Cardiac muscle cell (in vitro differentiated cells and primary cell): ENCODE measurements around the gene CDSN. TPM values are rescaled to one million over a fixed set of nuclear protein-coding genes. Genes with fewer than 3 reads are reported as not detected.

Source experiments
- DNase-seq, 2 donors: peaks; one replicate each; pipeline versions ENCODE4 v3.0.0 to v3.0.0-alpha.2; 2010 to 2017; ENCODE audit warnings: low read depth in 1 of 2, low spot score in 1 of 2
- H3K27ac ChIP-seq: fragments of 200-600 bp; sonication (generic); 2 replicates; pipeline ENCODE4 v1.5.1; 2016
- H3K27me3 ChIP-seq: fragments of 200-600 bp; sonication (generic); 2 replicates; pipeline ENCODE4 v1.6.0; 2016; ENCODE audit warnings: control low read depth
- H3K36me3 ChIP-seq: fragments of 200-600 bp; sonication (generic); 2 replicates; pipeline ENCODE4 v1.5.1; 2016; ENCODE audit warnings: control low read depth
- H3K4me1 ChIP-seq: fragments of 200-600 bp; sonication (generic); 2 replicates; pipeline ENCODE4 v1.8.1; 2017; ENCODE audit warnings: low read depth, mild to moderate bottlenecking, mixed run types
- H3K4me3 ChIP-seq: fragments of 200-600 bp; sonication (generic); 2 replicates; pipeline ENCODE4 v1.5.1; 2016; ENCODE audit warnings: mild to moderate bottlenecking
- H3K9me3 ChIP-seq: fragments of 200-600 bp; sonication (generic); 2 replicates; pipeline ENCODE4 v1.5.1; 2017; ENCODE audit warnings: low read depth, mild to moderate bottlenecking, control low read depth
- polyA plus RNA-seq: library from polyadenylated mRNA; unstranded; fragments of >200 nt; fragmentation: Nextera tagmentation; extraction: Ambion mirVana; gene quantifications from 2 replicates; pipeline ENCODE4 v1.2.1, GENCODE V29; 2016
- total RNA-seq: library from RNA; depleted of rRNA; stranded (reverse); fragments of >200 nt; gene quantifications from 2 replicates; pipeline ENCODE4 v1.2.3, GENCODE V29; 2016
- TF ChIP-seq, protein P1 (sequence below): IDR thresholded peaks from 2 replicates; pipeline ENCODE4 v1.5.1; 2012; ENCODE audit warnings: low read depth, mild to moderate bottlenecking, low read length

Gene CDSN
- total and polyA plus RNA-seq, 2 experiments from 2014 or later, result not detected

DNA sequence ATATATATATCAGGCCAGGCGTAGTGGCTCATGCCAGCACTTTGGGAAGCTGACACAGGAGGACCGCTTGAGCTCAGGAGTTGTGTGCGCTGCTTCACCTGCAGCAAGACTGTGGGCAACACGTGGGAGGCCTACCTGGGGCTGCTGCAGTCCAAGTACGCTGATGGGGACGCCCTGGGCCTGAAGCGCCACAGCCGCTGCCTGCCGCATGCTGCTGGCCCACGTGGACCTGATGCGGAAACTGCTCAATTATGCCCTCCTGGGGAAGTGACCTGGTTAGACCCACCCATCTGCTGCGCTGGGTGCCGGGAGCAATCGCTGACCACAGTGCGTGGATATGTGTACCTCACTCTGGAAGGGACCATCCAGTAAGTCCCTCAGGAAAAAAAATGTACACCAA, 20.4 kb upstream of the CDSN start:
- H3K27ac ChIP-seq, result no peak overlapping the region
- no peak overlapping the region for H3K4me3 ChIP-seq
- H3K36me3 ChIP-seq, result no peaks in the 10 kb centered on the region
- DNase-seq, result no peak
- H3K4me1 ChIP-seq, result no peaks in the 10 kb centered on the region
- H3K27me3 ChIP-seq, result no peaks in the 10 kb centered on the region
- TF ChIP-seq, protein P1, sequence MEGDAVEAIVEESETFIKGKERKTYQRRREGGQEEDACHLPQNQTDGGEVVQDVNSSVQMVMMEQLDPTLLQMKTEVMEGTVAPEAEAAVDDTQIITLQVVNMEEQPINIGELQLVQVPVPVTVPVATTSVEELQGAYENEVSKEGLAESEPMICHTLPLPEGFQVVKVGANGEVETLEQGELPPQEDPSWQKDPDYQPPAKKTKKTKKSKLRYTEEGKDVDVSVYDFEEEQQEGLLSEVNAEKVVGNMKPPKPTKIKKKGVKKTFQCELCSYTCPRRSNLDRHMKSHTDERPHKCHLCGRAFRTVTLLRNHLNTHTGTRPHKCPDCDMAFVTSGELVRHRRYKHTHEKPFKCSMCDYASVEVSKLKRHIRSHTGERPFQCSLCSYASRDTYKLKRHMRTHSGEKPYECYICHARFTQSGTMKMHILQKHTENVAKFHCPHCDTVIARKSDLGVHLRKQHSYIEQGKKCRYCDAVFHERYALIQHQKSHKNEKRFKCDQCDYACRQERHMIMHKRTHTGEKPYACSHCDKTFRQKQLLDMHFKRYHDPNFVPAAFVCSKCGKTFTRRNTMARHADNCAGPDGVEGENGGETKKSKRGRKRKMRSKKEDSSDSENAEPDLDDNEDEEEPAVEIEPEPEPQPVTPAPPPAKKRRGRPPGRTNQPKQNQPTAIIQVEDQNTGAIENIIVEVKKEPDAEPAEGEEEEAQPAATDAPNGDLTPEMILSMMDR, result no peak
- H3K9me3 ChIP-seq, result no peaks in the 10 kb centered on the region

DNA sequence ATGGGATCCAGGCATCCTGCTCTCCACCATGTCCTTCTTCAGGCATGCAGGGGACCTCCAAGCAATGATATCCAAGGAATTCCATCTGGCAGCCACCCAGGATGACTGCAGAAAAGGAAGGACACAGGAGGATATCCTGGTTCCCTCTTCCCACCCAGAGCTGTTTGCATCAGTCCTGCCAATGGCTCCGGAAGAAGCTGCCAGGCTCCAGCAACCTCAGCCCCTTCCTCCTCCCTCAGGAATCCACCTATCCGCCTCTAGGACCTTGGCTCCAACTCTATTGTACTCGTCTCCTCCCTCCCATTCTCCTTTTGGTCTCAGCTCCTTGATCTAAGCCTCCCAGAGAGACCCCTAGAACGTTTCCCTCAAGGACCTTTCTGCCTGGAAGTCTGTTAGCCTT, 19.4 kb upstream of the CDSN start:
- H3K36me3 ChIP-seq, result no peaks in the 10 kb centered on the region
- TF ChIP-seq, protein P1, result no peak
- H3K27ac ChIP-seq, result no peak overlapping the region
- peak in 1 of 2 donors; percentile 79 for DNase-seq
- no peak overlapping the region for H3K4me3 ChIP-seq
- no peaks in the 10 kb centered on the region for H3K9me3 ChIP-seq
- H3K4me1 ChIP-seq, result no peaks in the 10 kb centered on the region
- H3K27me3 ChIP-seq, result no peaks in the 10 kb centered on the region

GRCh38 chr6:31138982-31139381, 18.7 kb upstream of the CDSN start, which contains the start of gene PSORS1C2:
Gene PSORS1C2 (minus strand): TSS chr6:31139066. CDS start chr6:31139026, 40 bp downstream.
- H3K4me1 ChIP-seq, result no peaks in the 10 kb centered on the region
- H3K27me3 ChIP-seq, result no peaks in the 10 kb centered on the region
- H3K36me3 ChIP-seq, result no peaks in the 10 kb centered on the region
- DNase-seq, result no peak
- H3K9me3 ChIP-seq, result no peaks in the 10 kb centered on the region
- TF ChIP-seq, protein P1, result no peak
- no peak within 1 kb of the TSS for H3K27ac ChIP-seq
- H3K4me3 ChIP-seq, result no peak within 1 kb of the TSS

- no peak for DNase-seq
- H3K4me1 ChIP-seq, result no peaks in the 10 kb centered on the region
- TF ChIP-seq, protein P1, result no peak
- no peak overlapping the region for H3K4me3 ChIP-seq
- H3K27me3 ChIP-seq, result no peaks in the 10 kb centered on the region
- no peaks in the 10 kb centered on the region for H3K9me3 ChIP-seq
- no peak overlapping the region for H3K27ac ChIP-seq
- H3K36me3 ChIP-seq, result no peaks in the 10 kb centered on the region
Observed at GRCh38 chr6:31135710-31136109, 15.5 kb upstream of the CDSN start.

GRCh38 chr6:31132806-31133205, 12.6 kb upstream of the CDSN start:
- Histone ChIP-seq H3K36me3 (no peaks in the 10 kb centered on the region), H3K27me3 (peaks cover 8% of the 10 kb centered on the region), H3K27ac (no peak overlapping the region), H3K9me3 (no peaks in the 10 kb centered on the region), H3K4me3 (no peak overlapping the region), H3K4me1 (no peaks in the 10 kb centered on the region)
- TF ChIP-seq, protein P1, result no peak
- no peak for DNase-seq

GRCh38 chr6:31131595-31131994, 11.3 kb upstream of the CDSN start:
- TF ChIP-seq, protein P1, result no peak
- H3K27ac ChIP-seq, result no peak overlapping the region

More at GRCh38 chr6:31131595-31131994, 11.3 kb upstream of the CDSN start:
- H3K9me3 ChIP-seq, result no peaks in the 10 kb centered on the region
- H3K27me3 ChIP-seq, result peaks cover 8% of the 10 kb centered on the region
- no peaks in the 10 kb centered on the region for H3K36me3 ChIP-seq
- H3K4me3 ChIP-seq, result no peak overlapping the region
- H3K4me1 ChIP-seq, result no peaks in the 10 kb centered on the region
- no peak for DNase-seq
